GM19438 (cell line): ENCODE results near the gene P3H3.

Experiments
- ATAC-seq: cut with Tn5 transposase; IDR thresholded peaks from one replicate; pipeline ENCODE4 v1.9.1; 2021; ENCODE audit warnings: low read depth; ENCODE audit not compliant: unreplicated experiment

The P3H3 gene

GRCh38 chr12:6827982-6828780 is at the start of gene P3H3:
Gene P3H3, plus strand, starts transcription at chr12:6828407. Its CDS starts 34 bp downstream, at chr12:6828441.
- no peak for ATAC-seq

DNA sequence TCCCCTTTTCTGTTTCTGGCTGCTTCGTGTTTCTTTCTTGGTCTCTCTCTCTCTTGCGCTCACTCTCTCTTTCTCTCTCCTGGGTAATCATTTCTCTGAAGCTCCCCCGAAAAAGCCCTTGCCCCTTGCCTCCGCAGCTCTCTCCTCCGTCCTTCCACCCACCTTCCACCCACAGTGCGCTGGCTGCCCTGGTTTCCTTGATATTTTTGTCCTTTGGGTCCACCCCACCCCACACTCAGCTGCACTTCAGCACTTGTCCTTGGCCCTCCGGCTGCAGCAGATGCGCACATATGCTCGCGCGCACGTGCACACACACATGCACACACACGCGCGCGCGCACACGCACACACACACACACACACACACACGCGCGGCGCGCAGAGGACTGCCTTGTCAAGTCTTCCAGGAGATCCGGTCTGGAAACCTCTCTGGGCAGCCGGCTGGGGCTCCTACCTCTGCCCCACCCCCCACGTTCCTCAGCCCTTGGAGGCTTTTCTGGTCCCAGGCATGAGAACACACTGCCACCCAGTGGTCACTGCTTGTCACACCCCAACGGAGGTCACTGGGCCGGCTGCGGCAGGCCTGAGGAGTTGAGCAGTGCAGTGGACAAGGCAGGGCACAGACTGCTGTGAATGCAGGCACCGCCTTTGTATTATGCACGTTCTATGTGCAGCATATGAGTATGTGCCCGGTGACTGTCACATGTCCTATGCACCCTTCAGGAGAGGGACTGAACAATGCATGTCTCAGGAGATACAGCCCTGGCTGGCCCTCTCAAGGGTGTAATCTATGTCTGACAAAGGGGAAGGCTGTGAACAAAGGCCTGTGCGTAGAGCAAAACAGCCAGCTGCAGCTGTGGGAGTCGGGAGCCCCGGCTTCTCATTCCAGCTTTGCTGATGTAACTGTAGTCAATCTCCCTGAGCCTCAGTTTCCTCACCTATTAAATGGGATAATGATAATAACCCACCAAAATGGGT is 49.3 kb upstream of the P3H3 start:
- peak; percentile 70 for ATAC-seq

DNA sequence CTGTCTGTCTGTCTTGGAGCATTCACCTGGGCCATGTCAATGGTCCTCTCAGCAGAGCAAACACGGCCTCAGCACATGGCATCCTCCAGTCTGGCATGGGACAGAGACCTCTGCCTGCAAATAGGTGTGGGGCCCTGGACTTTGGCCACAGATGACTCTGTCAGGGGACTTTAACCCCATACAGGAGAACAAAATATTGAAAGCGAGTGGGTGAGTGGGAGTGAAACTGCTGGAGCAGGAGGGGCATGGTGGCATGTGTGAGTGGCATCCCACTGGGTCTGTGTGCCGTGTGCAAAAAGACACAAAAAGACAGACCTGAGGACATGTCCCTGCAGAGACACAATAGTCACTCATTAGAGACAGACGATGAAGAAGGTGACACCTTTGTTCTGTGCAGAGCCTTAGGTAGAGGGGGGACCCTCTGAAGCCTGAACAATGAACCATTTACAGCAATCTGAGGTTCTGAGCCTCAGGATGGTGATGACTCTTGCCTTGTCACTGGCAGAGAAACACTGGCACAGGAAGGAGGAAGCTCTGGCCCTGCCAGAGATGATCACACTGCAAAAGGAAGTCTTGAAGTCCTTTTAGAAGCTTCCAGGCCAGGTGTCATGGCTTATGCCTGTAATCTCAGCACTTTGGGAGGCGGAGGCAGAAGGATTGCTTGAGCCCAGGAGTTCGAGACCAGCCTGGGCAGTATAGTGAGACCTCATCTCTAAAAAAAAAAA is 48.3 kb upstream of the P3H3 start:
- ATAC-seq = no peak

GRCh38 chr12:6780573-6780972 is 47.6 kb upstream of the P3H3 start:
- ATAC-seq = no peak

DNA sequence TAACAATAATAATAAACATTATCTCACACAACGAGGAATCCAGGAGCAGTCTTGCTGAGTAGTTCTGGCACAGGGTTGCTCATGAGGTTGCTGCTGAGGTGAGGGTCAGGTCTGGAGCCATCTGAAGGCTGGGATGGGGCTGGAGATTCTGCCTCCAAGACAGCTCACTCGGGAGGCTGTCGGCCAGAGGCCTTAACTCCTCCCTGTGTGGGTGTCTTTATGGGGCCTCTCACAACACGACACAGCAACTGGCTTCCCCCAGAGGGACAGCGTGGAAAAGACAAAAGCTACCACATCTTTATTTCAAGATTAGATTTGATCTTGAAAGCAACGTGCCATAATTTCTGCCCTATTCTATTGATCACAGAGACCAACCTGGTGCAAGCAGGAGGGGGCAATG is 46.1 kb upstream of the P3H3 start:
- no peak for ATAC-seq

DNA sequence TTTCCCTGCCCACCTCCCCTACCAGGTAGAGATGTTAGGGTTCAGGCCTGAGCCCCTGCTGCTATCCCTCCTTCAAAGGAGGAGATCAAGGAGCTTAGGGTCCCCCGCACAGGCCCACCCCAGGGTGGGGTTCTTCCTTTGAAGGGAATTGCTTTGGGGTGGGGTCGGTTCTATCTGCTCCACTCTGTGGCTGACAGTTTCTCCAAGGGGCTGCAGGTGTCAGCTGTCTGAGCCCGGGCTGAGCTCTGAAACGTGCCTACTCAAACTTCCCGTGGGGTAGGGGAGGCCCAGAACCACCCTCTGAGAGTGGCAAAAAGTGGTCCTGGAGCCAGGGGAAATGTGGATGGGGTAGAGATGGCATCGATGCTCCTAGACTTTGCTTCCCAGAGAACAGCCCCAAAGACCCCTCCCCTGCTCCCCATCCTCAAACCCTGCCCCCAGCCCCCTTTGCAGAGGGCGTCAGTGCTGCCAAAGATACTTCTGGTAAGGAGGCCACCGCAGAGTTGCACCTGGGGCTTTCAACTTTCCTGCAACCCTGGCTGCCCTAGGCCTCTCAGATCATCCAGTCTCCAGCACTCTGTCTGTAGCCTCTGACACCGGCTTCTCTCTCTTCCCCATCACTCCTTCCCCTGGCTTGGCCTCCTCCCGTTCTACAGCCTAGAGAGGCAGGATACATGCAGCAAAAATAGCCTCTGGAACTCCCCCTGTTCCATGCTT is 45.2 kb upstream of the P3H3 start:
- no peak for ATAC-seq

- no peak for ATAC-seq
Measured at GRCh38 chr12:6783828-6784227, 44.4 kb upstream of the P3H3 start.

DNA sequence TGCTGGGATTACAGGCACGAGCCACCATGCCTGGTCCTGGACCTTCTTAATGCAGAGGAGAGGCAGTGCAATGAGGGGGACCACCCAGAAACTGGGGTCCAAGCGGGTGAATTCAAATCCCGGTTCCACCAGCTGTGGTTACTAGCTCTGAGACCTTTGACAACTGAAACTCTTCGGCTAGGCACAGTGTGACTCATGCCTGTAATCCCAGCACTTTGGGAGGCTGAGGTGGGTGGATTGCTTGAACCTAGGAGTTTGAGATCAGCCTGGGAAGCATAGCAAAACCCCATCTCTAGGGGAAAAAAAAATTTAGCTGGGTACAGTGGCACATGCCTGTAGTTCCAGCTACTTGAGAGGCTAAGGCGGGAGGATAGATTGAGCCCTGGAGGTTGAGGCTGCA is 43.9 kb upstream of the P3H3 start:
- no peak for ATAC-seq

DNA sequence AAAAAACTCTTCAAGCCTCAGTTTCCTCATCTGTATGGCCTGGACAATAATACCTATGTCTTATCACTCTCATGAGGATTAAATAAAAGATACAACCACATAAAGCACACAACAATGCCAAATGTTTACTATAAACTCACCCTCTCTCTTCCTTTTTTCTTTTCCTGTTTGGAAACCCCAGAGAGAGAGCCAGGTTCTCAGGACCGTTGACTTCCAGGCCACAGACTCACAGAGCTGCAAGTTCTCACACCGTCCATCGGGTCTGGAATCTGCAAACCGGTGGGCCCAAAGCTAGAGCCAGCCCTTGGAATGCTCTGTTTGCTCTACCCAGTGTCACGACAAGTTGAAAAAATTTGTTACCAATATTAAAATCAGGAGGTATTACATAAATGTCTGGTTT is 43.4 kb upstream of the P3H3 start:
- no peak for ATAC-seq

DNA sequence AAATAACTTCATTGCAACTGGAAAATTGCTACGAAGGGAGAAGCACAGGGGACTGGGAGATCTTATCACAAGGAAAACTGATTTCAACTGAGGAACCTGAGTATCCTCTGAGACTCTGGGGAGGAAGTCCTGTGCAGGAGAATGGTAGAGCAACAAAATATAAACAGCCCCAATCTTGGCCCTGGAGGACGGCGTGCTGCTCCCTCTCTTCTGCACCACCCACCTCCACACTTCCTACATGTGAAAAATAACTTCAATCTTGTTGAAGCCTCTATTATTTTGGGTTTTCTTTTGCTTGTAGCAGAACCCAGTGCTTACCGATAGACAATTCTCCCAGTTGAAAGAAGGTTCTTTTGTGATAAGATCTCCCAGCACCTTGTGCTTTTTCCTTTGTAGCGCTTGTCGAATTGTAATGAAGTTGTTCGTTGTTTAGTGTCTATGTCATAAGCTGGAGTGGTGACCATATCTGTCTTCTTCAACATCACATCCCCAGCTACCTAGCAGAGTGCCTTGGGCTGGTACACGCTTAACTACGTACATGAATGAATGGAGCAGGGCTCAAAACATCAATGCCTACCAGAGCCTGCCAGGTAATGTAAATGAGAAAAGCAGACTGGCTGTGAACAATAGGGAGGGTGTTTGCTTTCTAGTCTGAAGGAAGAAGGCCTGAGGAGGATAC is 41.7 kb upstream of the P3H3 start:
- ATAC-seq = no peak

DNA sequence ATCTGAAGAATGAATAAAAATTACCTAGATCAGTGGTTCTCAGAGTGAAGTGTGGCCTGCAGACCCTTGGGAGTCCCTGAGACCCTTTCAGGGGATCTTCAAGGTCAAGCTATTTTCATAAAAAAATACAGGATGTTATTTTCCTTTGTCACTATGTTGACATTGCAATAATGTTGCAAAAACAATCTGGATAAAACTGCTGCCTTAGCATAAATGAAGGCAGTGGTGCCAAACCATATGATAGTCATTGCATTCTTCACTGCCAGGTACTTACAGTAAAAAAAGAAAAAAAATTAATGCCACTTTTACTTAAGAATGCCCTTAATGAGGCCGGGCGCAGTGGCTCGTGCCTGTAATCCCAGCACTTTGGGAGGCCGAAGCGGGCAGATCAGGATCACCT is 40.9 kb upstream of the P3H3 start:
- no peak for ATAC-seq

DNA sequence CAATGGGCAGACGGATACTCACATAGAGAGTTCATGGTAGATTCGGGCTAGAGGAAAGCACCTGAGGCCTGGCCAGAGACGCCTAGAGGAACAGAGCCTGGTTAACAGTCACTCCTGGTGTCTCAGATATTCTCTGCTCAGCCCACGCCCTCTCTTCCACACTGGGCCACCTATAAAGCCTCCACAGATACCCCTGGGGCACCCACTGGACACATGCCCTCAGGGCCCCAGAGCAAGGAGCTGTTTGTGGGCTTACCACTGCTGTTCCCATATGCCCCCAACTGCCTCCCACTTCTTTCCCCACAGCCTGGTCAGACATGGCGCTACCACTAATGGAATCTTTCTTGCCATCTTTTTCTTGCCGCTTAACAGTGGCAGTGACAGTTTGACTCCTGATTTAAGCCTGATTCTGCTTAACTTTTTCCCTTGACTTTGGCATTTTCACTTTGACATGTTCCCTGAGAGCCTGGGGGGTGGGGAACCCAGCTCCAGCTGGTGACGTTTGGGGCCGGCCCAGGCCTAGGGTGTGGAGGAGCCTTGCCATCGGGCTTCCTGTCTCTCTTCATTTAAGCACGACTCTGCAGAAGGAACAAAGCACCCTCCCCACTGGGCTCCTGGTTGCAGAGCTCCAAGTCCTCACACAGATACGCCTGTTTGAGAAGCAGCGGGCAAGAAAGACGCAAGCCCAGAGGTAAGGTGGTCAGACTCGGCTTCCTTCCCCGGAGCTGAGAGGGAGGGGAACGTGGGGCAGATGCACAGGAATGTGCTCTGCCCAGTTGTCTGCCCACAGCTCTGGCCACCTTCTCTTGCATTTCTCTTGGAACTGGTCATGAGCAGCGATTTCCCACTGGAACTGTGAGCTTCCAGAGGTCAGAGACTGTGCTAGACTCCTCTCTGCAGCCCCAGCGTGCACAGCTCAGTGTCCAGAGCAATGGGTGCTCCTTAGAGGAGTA is 39.0 kb upstream of the P3H3 start, which contains the start of gene CD4:
TSS of gene CD4 (plus strand) at position 557 of the 953 bp plus-strand sequence. CDS start 10,611 bp downstream, outside the sequence.
- no peak for ATAC-seq

- no peak for ATAC-seq
Measured at GRCh38 chr12:6790496-6791150, 37.6 kb upstream of the P3H3 start.

- ATAC-seq = no peak
Measured at GRCh38 chr12:6791931-6792520, 36.2 kb upstream of the P3H3 start.

- no peak for ATAC-seq
Measured at GRCh38 chr12:6792522-6793201, 35.5 kb upstream of the P3H3 start.

- no peak for ATAC-seq
Measured at GRCh38 chr12:6795088-6795487, 33.1 kb upstream of the P3H3 start.

DNA sequence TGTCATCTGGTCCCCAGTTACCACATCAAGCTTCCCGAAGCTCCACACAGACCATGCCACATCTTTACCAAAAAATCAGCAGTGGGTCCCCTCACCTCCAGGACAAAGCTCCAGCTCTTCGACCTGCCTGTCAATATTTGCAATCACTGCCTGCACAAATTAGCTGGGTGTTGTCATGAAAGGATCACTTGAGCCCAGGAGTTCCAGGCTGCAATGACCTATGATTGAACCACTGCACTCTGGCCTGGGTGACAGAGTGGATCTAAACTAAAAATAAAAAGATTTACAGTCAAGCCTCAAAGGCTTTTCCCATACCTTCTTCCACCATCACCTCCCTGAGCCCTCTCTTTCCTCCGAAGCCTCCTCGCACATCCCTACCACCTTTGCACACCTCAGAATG is 31.6 kb upstream of the P3H3 start:
- ATAC-seq = no peak
